LHCN-M2 (cell line): ENCODE measurements around the gene PDXK. TPM values are rescaled to one million over a fixed set of nuclear protein-coding genes. Genes with fewer than 3 reads are reported as not detected.

Source experiments
- DNase-seq: peaks from one replicate; pipeline ENCODE4 v3.0.0-alpha.2; 2012; ENCODE audit warnings: low read depth
- total RNA-seq: library from RNA; depleted of rRNA; stranded (reverse); fragments of >200 nt; gene quantifications from 2 replicates; pipeline ENCODE4 v1.2.3, GENCODE V29; 2014

The PDXK gene
- total RNA-seq, 1 experiment from 2014 or later: 59.9 TPM

DNA sequence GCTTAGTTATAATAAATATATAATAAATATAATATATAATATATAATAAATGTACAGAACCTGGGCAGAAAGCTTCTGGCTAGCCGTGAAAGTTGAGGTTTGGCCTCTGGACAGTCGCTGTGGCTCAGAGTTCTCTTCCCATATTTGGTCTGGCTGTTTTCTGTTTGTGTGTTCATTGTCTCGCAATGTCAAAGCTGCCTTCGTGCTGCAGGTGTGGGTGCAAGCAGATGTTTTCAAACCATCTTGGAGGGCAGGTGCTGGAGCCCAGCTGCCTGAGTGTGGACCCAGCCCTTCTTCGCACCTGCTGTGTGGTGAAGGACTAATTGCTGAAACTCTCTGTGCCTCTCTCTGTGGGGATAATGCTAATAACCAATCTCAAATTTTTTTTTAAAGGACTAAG, 60.7 kb downstream of the PDXK start:
- no peak for DNase-seq

DNA sequence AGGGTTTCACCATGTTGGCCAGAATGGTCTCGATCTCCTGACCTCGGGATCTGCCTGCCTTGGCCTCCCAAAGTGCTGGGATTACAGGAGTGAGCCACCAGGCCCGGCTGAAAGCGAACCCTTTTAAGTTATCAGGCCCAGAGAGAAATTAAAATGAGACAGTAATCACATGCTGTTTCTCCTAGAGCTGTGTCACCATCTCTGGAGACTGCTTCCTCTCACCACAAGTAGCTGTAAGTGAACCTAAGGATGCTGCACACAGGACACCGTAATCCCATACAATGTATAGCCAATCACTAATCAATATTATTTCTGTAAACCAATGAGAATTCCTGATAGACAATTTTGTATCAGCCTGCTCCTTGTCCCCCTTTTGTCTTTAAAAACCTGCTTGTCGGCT, 62.9 kb downstream of the PDXK start:
- no peak for DNase-seq

DNA sequence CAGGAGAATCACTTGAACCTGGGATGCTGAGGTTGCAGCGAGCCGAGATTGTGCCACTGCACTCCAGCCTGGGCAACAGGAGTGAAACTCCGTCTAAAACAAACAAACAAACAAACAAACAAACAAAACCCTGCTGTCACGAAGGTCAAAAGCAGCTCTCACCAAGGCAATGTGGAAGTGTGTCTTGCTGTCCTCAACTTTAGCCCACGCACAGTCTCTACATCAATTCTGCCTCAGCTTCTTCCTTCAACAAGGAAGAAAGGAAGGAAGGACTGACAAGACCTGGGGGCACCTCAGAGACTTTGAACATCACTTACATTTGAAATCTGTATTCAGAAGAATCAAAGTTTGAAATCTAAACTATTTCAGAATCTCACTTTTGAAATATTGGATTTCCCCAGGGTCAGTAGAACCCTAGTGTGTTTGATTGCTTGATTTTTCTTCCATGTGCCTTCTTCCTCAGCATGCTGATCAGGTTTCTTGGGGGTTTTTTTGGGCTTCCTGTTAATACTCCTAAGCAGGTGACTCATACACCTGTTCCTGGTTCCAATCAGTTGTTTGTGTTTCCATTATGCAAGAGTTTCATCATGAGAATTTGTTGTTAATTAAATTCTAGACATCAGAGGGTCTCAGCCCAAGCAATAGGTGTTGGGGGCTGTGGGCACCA, 63.6 kb downstream of the PDXK start:
- DNase-seq: no peak

- no peak for DNase-seq
Observed at GRCh38 chr21:43783098-43783700, 64.3 kb downstream of the PDXK start.

GRCh38 chr21:43785134-43785533, 66.2 kb downstream of the PDXK start:
- no peak for DNase-seq

DNA sequence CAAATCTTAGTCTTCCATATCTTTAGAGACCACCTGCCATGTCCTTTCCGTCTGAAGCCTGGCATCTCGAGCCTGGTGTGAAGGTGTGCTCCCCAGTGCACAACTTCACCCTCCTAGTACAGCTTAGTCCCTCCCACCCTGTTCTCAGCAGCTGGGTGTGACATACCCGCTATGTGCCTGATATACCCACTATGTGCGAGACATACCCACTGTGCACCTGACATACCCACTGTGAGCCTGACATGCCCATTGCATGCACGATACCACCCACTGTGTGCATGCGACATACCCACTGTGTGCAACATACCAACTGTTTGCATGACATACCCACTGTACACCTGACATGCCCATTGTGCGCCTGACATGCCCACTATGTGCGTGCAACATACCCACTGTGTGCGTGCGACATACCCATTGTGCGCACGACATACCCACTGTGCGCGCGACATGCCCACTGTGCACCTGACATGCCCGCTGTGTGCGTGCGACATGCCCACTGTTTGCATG, 67.4 kb downstream of the PDXK start:
- DNase-seq: no peak

DNA sequence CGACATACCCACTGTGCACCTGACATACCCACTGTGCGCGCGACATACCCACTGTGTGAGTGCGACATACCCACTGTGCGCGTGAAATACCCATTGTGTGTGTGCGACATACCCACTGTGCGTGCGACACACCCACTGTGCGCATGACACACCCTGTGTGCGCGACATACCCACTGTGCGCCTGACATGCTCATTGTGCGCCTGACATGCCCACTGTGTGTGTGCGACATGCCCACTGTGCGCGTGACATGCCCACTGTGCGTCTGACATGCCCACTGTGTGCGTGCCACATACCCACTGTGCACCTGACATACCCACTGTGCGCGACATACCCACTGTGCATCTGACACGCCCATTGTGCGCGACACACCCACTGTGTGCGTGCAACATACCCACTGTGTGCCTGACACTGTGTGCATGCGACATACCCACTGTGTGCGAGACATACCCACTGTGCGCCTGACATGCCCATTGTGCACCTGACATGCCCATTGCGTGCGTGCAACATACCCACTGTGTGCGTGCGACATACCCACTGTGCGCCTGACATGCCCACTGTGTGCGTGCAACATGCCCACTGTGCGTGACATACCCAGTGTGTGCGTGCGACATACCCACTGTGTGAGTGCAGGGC, 68.0 kb downstream of the PDXK start:
- DNase-seq: no peak

- peak; percentile 84 for DNase-seq
Observed at GRCh38 chr21:43789276-43790009, 70.5 kb downstream of the PDXK start, which contains the start of gene RRP1. RRP1 (plus strand) TSS chr21:43789577; CDS start chr21:43789630, 53 bp downstream.

- no peak for DNase-seq
Observed at GRCh38 chr21:43790010-43790524, 71.1 kb downstream of the PDXK start.

GRCh38 chr21:43792406-43792805, 73.5 kb downstream of the PDXK start:
- DNase-seq: no peak

DNA sequence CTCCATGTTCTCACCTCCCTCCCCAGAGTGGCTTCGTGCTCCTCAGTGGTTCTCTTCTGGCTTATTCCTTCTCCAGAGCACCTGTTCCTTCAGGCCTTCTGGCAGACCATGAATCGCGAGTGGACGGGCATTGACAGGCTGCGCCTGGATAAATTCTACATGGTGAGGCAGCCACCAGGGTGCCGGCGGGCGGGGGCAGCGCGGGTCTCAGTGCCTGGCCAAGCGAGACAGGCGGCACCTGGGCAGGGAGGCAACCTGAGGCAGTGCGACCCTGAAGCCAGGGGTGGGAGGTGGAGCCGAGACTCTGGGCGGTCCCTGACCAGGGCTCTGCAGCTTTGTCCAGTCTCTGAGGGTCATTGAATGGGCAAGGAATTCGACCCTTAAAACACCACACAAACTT, 74.3 kb downstream of the PDXK start:
- DNase-seq: no peak

DNA sequence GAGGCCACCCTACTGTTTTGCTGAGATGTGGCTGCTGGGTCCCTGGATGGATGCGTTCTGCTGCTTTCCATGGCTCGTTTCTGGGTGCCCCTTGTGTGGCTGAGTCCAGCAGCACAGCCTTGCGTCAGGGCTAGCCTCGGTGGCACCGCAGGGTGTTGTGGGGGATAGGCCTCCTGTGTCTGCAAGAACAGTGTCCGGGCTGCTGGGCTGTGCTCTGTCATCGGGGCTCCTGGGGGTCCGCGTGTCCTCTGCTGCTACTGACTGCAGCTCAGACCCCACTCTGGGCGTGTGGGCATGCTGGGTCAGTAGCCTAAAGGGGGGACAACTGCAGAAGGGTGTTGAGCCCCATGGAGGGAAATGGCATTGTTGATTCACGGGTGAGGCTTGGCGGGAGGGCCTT, 75.4 kb downstream of the PDXK start:
- DNase-seq: no peak

DNA sequence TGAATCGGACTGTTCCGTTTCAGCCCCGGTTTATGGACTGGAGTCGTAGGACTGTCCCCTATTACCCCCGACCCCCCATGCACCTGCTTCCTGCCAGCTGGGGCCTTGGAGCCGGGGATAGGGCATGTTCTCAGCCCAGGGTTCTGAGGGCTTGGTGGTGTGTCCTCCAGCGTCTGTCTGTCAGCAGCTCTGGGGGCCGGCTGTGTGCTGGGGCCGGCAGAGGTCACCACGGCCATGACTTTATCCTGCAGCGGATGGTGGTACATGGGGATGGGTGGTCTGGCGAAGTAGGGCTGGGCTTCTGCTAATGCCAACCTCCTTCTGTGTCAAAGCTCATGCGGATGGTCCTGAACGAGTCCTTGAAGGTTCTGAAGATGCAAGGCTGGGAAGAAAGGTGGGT, 75.9 kb downstream of the PDXK start:
- no peak for DNase-seq

GRCh38 chr21:43797415-43797814, 78.5 kb downstream of the PDXK start:
- DNase-seq: no peak

- DNase-seq: no peak
Observed at GRCh38 chr21:43797925-43798715, 79.2 kb downstream of the PDXK start.

DNA sequence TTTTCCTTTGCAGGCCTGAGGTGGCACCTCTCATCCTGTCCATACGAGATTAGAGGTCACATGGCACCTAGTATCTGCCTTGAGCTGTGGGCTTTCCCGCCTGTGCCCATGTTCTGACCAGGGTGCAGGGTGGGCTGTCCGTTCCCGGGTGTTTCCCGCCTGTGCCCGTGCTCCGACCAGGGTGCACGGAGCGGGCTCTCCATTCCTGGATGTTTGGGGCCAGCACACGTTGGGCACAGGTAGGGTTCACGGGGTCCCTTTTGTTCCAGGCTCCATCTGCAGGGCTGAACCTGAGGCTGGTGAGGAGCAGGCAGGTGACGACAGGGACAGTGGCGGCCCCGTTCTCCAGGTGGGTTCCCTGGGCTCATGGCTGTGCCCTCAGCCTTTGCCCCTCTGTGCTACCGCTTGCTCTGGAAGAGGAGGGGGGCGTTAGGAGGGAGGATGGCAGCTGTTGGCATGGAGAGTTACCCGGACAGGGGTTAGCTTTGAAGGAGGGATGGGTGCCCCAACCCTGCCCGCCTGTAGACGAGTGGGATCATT, 80.4 kb downstream of the PDXK start:
- DNase-seq: no peak

- DNase-seq: no peak
Observed at GRCh38 chr21:43800124-43800523, 81.2 kb downstream of the PDXK start.

GRCh38 chr21:43800566-43800965, 81.6 kb downstream of the PDXK start:
- DNase-seq: no peak

GRCh38 chr21:43801006-43801783, 82.3 kb downstream of the PDXK start:
- no peak for DNase-seq

DNA sequence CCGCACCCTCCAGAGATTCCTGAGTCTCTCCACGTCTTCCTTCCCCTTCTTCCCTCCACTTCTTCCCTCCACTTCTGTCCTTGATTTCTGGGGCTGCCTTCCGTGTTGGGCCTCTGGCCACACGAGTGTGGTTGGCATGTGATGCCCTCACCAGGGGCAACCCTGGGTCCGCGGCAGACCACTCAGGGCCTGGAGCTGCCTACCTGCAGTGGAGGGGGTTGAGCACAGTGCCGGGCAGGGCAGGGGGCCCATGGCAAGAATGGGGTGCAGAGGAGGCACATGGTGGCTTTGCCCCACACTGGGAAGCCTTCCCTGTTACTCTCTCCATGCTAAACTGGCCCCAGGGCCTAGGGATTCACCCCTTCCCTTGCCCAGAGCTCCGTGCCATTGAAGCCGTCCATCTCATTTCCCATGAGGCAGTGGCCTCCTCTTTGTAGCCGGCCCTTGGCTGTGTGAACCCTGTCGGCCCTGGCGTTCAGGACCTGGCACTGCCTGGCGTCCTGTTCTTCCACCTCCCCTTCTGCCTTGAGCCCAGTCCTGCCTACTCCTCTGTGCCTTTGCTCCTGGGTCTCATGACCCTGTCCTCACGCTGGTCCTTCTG, 83.9 kb downstream of the PDXK start:
- DNase-seq: no peak
